ENCODE results near the gene PCLO.

PCLO gene

DNA sequence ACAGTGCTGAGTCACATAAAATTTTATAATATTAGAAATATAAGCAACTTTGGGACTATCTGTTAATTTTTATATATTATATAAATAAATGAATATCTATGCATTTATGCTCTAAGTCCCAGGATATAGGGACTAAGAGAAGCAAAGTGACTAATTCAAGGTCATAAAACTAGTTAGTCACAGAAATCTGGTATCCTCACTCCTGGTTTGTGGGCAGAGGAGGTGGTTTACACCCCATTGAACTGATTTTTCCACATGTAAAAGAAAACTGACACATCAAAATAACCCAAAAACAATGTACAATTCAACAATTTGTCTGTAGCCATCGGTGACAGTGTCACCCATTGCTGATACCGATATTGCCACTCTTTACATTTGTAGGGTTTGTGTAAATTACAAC is 3.0 kb downstream of the PCLO start:
- DNase-seq (ENCODE audit: low read depth), result no peak
- no peak overlapping the region for H3K4me3 ChIP-seq (ENCODE audit: low read depth, low read length)
- TF ChIP-seq, protein P1, sequence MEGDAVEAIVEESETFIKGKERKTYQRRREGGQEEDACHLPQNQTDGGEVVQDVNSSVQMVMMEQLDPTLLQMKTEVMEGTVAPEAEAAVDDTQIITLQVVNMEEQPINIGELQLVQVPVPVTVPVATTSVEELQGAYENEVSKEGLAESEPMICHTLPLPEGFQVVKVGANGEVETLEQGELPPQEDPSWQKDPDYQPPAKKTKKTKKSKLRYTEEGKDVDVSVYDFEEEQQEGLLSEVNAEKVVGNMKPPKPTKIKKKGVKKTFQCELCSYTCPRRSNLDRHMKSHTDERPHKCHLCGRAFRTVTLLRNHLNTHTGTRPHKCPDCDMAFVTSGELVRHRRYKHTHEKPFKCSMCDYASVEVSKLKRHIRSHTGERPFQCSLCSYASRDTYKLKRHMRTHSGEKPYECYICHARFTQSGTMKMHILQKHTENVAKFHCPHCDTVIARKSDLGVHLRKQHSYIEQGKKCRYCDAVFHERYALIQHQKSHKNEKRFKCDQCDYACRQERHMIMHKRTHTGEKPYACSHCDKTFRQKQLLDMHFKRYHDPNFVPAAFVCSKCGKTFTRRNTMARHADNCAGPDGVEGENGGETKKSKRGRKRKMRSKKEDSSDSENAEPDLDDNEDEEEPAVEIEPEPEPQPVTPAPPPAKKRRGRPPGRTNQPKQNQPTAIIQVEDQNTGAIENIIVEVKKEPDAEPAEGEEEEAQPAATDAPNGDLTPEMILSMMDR (conservative IDR thresholded peaks at IDR 0.05; ENCODE audit: low read depth, low read length), result no peak

DNA sequence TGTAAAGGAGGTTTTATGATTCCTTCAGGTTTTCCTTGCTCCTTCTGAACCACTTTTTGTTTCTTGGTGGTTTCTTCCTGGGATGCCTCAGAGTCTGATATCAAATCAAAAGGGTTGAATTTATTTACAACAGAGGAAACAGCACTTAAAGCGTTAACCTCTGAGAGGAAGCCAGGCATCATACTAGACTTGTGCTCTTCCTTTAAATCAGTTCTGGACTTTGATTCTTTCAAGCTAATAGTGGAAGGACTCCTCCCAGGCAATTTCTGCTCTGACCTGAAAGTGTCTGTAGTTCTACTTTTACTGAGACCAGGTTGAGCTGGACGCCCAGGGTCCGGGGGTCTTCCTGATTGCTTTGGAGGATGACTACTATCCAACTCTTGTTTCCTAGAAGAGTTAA is 6.7 kb downstream of the PCLO start:
- TF ChIP-seq, protein P1 (conservative IDR thresholded peaks at IDR 0.05; ENCODE audit: low read depth, low read length), result no peak
- H3K4me3 ChIP-seq (ENCODE audit: low read depth, low read length), result no peak overlapping the region
- no peak for DNase-seq (ENCODE audit: low read depth)

DNA sequence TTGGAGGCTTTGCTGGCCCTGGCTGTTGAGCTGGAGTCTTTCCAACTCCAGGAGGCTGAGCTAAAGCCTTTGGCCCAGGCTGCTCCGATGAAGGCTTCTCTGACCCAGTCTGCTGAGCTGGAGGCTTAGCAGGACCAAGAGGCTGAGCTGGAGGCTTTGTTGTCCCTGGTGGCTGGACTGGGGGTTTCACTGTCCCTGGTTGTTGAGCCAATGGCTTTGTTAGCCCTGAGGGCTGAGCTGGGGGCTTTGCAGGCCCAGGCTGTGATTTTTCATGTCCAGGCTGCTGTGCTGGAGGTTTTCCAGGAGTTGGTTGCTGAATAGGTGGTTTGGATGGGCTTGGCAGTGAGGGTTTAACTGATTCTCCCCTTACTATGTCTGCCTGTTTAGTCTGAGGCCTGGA is 7.3 kb downstream of the PCLO start:
- TF ChIP-seq, protein P1 (conservative IDR thresholded peaks at IDR 0.05; ENCODE audit: low read depth, low read length), result no peak
- no peak for DNase-seq (ENCODE audit: low read depth)
- no peak overlapping the region for H3K4me3 ChIP-seq (ENCODE audit: low read depth, low read length)

DNA sequence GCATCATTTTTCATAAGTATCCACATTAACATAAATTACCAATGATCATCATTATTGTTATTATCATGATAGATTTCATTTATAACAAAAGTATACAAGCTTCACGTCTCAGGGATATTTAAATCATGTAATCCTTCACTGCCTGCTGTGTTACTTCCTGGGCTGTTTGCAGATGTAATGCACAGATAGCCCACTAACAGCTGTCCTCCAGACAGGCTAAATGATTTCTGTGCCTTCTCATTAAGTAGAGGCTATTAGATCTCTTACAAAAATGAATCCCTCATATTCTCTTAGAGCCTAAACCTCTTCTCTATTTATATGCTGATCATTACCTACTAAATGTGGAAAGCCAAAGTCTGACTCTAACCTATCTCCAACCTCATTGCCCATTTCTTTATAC is 9.3 kb downstream of the PCLO start:
- H3K4me3 ChIP-seq (ENCODE audit: low read depth, low read length), result no peak overlapping the region
- DNase-seq (ENCODE audit: low read depth), result peak; percentile 37
- TF ChIP-seq, protein P1 (conservative IDR thresholded peaks at IDR 0.05; ENCODE audit: low read depth, low read length), result no peak

DNA sequence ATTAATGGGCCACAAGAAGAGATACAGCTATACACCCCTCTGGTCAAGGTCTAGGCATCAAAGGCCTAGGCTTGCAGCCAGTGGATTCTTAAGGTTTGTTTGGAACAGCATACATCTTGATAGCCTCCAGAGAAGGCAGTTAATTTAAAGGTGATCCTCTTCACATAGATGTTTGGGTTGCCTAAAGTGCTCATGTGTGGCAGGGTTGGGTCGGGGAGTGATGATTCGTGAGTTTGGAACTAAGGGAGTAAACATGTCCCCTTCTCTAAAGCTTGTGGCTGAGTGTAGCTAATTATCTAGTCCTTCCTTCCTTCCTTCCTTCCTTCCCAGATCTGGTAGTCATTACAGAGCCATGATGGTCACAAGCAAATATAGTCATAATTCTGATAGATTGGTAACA is 12.4 kb downstream of the PCLO start:
- TF ChIP-seq, protein P1 (conservative IDR thresholded peaks at IDR 0.05; ENCODE audit: low read depth, low read length), result no peak
- DNase-seq (ENCODE audit: low read depth), result peak; percentile 5
- no peak overlapping the region for H3K4me3 ChIP-seq (ENCODE audit: low read depth, low read length)

DNA sequence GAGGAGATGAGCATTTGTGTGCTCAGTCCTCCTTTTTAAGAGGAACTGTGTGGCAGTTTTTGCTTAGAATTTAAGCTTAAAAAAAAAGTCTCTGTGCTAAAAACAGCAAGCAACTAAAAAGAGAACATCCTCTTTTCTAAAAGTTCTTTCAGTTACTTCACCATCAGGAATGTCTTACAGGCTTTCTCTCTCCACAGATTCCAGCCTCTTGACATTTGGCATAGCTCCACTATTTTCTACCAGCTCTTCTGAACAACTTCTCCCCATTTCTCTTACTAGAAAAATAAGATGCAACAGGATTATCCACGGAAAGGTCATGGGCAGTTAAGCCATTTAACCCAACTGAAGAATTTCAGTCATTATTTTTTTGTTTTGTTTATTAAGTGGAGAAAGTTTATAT is 13.2 kb downstream of the PCLO start:
- TF ChIP-seq, protein P1 (conservative IDR thresholded peaks at IDR 0.05; ENCODE audit: low read depth, low read length), result no peak
- peak; percentile 88 for DNase-seq (ENCODE audit: low read depth)

DNA sequence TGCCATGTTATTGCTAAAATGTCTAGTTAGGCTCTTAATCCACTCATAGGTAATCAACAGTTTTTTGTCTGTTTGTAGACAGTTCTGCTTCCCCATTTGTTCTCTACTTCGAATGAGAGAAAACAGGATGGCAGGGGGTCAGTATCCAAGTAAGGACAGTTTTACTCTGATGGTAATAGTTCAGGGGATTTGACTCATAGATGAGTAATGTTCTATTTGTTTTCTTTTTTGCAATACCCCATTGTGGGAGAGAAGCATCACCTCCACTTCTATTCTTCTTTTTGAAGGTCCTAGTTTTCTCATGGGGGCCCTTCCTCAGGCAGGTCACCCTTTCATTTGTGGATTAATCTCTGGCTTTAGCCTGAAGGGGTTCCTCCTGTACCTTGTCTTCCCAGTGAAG is 13.9 kb downstream of the PCLO start:
- H3K4me3 ChIP-seq (ENCODE audit: low read depth, low read length), result no peak overlapping the region
- TF ChIP-seq, protein P1 (conservative IDR thresholded peaks at IDR 0.05; ENCODE audit: low read depth, low read length), result no peak
- DNase-seq (ENCODE audit: low read depth), result peak; percentile 79

More for the DNA sequence above, 13.2 kb downstream of the PCLO start:
- H3K4me3 ChIP-seq (ENCODE audit: low read depth, low read length), result no peak overlapping the region
